GM21737 (cell line): ENCODE results near the gene GSDME.

ENCODE experiments used
- ATAC-seq: cut with Tn5 transposase; IDR thresholded peaks from one replicate; pipeline ENCODE4 v1.9.1; 2021; ENCODE audit warnings: mild to moderate bottlenecking, moderate library complexity; ENCODE audit not compliant: unreplicated experiment

Gene GSDME

DNA sequence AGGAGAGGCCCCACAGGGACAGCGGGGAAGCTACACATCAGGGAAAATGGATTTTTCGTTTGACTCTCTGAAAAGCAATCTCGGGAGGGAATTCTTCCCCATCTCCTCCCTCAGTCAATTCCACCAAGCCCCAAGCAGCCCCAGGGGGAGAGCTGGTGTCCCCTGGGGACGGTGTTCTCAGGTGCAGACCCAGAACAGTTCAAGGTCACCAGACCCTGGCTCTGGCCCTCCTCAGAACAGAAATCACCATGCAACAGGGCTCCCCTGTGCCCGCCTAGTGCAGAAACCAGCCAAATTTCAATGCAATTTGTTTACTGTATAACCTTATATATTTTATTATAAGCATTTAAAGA lies 34.1 kb downstream of the GSDME start:
- no peak for ATAC-seq

DNA sequence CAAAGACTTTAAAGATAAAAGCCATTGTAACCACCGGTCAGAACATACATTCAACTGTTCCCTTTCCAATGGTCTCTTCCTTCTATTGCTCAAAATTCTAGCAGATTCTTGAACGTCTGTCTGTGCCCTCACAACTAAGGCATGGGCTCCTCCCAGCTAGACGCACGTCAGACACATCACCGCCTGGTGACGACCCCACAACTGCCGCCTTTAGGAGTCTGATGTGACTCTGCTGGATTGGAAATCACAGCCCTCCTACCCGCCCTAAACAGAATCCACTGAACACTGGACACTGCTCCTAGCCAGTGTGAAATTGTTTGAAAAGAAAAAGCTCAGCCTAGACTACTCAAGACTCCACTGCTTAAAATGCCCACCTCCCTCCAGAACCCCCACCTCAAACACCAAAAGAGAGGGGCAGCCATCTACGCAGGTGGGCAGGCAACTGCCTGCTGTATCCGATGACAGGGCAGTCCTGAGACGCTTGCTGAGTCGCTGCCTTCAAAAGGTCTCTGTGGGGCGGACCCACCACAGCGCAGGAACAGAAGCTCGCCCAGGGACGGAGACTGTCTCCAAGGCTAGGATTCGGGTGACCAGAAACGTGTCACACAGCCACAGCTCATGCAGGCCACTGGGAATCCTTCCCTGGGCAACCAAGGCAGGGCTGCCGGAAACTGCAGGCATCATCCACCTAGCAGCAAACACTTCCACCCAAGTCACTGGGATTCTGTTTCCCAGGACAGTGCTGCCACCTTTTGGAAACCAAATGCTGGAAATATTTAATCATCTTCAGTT lies 34.7 kb downstream of the GSDME start:
- ATAC-seq = no peak

DNA sequence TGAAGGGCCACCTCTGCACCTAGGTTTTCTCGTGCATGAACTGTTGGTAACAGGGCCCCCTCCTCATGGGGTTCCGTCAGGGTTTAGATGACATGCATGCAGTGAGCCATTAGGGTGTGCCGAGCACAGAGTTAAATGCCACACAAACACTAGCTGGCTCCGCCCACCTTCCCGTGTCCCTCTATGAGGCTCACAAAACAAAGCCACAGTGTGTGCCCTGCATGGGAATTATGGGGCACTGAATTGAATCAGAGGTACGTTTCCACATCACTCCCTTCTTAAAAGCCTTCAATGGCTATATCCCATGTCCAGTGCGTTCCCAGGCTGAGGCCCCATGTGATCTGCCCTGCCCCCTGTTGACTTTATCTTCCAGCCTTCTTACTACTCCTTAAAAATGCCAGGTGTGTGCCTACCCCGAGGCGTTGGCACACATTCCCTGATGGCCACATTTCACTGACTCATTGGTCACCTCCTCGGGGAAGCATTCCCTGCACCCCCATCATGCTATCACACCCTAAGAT lies 35.7 kb downstream of the GSDME start:
- ATAC-seq = no peak

DNA sequence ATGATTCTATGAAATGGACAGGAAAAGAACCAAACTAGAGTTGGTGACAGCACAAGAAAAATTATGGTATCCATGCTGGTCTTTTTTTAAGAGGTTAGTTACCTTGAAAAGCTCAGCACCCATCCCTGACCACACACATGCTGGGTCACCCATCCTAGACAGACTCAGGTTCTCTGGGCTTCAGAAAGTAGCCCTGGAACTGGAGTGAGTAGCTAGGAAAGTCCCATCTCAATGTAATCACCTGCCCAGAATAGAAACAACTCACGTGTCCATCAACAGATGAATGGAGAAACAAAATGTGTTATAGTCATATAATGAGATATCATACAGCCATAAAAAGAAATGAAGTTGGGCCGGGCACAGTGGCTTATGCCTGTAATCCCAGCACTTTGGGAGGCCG lies 37.0 kb downstream of the GSDME start:
- no peak for ATAC-seq

DNA sequence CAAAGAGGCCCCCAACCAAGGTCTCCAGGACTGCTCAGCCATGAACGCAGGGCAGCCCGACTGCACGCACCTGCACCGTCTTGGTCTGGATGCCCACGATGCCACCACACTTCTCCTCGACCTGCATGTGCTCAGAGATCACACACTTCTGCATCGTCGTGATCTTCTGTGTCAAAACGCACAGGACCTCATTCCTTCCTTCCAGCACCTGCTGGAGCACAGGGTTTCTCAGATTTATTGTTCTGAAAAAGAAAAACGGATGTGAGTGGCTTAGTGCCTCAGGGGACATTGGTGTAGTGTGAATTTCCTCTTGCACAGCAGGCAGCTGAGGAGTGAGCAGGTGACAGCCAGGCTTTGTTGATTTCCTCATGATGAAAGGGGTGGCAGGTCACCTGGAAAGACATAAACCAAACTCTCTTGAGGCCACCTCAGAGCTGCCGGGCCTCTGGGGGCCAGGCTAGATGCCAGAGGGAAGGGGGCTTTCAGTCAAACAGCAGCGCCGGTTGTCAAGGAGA lies 38.2 kb downstream of the GSDME start:
- ATAC-seq = peak; percentile 51

DNA sequence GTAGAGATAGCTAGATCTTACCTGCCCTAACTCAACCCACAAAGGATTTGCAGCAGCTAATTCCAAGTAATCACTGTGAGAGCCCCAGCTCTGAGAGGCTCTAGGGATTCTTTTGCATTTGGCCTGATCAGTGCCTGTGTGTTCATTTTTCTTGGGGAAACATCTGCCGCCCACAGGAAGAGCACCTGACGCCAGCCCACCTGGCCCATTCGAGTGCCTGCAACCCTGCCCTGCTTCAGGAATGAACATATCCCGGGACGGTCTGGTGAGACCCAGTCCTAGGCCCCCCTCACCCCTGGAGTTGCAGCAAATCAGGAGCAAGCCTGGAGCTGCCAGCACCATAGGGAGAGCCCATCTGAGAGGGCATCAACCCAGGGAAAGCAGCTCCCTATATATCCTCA lies 38.8 kb downstream of the GSDME start:
- peak; percentile 1 for ATAC-seq

DNA sequence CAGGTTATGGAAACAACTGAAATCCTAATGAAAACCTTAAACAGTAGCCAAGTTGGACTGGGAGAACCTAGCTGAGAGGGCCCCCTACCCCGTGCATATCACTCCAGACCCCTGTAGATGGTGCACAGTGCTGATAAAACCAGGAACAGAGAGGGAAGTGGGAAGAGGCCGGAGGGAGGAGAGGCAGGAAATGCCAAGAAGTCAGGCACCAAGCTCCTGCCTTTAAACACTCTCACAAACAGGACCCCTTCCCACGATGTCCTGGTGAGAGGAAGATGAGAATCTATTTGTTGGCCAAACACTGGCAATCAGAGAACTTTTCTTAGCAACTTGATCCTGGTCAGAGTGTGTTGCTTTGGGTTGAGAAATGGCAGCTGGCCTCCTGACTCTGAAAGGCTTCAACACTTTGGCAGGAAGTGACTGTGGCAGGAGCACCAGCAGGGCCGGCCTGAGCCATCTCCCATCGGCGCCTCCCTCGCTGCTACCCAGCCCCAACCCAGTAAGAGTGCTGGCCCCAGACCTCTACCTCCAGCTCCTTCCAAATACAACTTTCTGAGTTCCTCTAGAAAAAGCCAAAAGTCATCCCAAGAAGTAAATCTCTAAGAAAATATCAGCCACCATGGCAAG lies 39.5 kb downstream of the GSDME start:
- no peak for ATAC-seq

DNA sequence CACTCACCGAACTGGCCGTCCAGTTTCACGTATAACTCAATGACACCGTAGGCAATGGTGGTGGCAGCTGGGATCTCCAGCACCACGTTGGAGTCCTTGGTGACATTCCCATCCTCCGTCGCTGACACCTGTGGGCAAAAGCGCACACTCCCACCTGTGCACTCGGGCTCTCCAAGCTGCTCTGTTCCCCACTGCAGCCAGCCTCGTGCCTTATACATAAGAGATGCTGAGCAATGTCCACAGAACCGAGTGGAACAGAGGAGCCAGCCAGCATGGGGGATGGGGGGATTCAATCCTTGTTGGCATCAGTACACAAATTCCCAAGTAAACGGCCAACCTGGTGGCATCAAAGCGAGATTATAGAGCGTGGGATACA lies 40.0 kb downstream of the GSDME start:
- ATAC-seq = no peak

DNA sequence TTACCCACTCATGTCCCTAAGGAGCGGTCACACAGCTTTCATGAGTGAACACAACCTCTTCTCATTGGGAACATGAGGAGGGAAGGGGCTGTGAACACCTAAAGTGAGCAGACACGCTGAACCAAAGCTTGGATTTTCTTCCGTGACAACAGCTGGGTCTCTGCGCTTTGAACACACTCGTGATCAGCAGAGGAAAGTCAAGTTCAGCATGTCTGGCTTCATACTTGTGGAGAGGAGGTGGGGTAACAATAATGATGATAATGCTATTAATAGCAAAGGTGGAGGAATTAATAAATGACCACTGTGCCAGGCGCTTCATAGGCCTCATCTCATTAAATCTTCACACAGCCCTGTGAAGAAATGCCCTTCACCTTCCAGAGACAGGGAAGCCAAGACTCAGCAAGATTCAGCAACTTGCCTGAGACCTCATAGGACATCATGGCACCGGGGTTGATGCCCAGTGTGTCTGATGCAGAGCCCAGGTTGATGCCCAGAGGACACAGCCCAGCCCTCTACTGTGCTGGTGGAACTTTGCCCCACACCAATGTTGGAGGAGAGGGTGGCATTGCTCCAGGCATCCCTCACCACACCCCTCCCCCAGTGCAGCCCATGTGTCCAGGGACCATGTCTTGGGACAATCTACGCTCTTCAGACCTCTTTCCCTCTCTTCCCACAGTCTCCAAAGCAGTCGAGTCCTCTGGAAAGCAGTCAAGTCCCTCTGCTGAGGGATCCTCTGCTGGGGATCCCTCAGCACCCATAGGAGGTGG lies 40.6 kb downstream of the GSDME start:
- no peak for ATAC-seq

DNA sequence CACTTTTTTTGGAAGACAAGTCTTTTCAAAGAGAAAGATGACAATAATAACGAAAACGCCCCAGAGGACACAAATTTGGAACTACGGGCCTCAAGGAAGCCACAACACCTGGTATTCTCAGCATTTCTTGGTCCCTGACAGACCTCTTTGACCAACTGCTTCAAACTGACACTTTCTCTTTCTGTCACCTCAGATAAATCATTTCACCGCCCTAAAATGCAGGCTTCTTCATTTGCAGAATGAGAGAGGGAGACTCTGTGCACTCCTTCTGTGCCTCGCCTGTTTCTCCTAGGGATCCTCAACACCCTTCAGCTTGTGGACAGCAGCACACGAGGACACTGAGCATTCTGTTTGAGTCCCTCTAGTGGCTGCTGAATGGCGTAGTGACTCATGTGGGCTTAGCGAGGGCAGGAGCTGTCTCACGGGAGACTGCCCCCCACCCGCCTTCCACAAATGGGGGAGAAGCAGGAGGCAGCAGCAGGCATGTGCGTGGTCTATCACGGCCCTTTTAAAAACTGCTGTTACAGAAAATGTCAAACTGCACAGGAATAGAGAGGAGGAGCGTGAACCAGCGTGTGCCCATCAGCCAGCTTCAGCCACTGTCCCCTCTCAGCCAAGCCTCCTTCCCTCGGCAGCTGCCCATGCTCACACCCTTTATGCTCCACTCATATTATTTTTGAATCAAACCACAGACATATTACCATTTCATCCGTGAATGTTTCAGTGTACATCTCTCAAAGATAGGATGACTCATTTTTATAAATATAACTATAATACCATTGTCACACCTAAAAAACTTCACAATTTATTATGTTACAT lies 41.4 kb downstream of the GSDME start:
- ATAC-seq = peak; percentile 33

DNA sequence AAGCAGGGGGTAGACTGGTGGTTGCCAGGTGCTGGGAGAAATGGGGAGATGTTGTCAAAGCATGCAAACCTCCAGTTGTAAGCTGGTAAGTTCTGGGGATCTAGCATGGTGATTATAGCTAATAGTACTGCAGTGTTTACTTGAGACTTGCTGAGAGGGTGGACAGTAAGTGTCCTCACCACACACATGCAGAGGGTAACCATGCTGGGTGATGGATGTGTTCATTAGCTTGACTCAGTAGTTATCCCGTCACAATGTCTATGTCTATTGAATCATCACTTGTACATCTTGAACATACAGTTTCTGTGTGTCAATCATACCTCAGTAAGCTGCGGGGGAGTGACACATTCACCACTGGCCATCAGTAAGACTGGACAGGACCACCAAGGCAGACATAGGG lies 42.1 kb downstream of the GSDME start:
- no peak for ATAC-seq

DNA sequence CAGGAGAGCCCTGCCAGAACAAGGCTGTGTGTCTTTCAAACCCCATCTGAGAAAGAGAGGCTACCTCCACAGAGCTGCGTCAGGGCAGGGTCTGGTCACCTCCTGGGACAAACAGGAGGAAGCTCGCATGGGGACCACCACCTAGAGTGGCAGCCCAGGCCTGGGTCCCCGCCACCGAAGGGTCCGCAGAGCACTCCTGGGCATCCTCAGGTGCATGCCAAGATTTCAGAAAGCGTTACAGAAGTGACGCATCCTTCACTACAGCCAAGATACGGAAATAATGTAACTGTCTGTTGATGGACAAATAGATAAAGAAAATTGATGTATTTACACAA lies 42.6 kb downstream of the GSDME start:
- no peak for ATAC-seq

DNA sequence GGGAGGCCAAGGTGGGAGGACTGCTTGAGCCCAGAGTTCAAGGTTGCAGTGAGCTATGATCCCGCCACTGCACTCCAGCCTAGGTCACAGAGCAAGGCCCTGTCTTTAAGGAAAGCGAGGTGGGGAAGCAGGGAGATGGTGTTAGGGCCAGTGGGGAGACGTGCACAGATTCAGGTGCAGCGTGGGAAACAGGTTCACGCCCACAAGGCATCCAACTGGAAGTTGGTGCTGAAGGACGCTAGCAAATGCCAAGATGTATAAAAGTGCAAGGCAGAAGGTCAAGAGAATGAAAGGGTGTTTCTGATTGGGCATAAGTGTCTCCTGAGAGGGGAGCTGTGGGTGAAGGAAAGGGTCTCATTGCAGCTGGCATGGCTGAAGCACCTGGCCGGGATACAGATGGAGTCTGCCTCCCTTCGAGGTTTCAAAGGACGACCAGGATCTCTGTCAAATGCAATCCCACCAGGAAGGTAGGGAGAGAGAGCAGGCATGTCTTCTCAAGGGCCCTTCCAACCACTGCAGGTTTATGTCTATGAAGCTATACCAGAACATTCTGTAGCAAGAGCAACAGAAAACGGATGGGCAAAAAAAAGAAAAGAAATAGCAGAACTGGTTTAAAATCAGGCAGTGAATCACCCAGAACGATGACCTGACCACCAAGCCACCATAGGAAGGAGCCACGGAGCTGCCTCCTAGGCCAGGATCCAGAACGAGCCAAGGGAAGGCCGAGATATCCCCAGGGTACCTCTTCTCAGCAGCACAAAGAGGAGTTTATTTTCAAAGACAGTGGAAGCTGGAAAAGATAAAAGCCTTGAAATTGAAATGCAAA lies 43.2 kb downstream of the GSDME start:
- ATAC-seq = no peak

DNA sequence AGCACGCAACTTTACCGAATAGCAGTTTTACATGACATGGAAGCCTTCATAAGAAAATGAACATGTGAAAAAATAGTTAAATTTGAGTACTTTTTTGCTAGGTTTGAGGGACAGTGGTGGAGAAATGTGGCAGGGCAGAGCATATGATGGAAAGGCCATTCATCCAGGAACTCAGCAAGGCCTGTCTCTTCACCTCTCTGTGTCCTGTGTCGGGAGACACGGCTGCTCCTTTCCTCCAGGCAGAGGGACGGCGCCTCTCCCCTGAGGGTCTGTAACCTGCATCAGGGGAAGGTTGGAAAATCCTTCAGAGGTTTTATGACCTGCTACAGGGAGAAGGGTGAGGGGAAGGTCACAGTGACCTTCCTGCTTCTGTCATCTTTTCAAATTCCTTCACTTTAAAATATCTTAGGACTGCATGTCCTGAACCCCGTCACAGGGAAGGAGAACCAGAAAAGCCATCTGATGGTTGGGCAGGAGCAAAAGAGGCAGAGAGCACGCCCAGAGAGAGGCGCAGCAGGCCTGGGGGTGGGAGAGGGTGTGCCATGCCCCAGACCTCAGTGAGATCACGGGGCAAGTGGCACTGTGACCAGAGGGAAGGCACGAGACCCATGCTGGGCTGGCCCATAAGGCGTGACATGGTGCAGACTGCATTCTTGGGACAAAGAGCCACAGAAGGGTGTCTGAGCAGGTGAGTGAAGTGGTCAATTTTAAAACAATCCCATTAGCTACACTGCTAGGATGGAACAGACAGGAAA lies 44.0 kb downstream of the GSDME start:
- no peak for ATAC-seq

DNA sequence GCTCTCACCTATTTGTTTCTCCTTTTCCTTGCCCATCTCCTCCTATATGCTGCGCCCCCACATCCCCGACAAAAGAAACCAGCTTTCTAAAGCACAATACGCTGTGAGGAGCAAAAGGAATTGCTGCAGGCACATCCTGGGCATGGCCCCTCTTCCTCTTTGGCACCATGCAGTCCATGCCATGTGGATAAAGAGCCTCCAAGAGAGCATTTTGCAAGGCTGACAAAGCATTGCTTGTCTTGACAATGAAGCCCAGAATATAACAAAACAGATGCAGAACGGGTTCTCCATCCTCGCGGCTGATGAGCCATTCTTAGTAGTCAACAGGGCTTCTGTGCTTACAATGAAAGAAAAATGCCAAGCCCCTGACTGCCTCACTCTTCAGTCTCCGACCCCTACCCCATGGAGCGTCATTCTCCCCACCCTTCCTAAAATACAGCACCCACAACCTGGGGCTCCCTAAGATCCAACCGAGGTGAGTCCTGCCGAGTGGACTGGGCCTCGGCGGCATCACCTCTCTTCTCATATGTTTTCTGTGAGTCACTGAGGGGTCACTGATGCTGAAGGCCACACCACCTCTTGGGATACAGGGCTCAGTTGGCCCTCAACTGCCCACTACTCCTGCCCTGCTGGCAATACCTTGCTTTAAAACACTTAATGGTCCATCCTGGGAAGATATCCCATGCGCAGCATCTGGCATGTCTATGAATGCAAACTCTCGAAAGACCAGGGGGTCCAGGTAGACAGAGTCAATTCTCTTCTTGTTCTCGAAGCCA lies 47.5 kb downstream of the GSDME start:
- ATAC-seq = no peak

DNA sequence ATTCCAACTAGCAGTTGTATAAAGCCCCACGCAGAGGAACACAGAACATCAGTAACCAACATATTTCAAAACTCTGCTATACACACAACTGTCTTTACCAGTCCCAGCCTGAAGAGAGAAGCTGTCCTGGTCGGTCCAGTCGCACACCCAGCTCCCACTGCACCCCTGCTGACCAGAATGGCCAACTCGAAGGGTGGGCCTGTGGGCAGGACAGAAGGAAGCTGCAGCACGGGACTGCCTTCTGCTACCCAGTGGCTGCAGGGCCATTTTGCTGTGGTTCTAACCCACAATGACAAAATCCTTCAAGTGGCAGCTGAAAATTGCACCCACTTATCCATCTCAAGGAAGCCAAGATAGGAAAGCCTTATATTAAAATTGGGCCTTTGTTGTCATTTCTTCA lies 48.2 kb downstream of the GSDME start:
- ATAC-seq = no peak

DNA sequence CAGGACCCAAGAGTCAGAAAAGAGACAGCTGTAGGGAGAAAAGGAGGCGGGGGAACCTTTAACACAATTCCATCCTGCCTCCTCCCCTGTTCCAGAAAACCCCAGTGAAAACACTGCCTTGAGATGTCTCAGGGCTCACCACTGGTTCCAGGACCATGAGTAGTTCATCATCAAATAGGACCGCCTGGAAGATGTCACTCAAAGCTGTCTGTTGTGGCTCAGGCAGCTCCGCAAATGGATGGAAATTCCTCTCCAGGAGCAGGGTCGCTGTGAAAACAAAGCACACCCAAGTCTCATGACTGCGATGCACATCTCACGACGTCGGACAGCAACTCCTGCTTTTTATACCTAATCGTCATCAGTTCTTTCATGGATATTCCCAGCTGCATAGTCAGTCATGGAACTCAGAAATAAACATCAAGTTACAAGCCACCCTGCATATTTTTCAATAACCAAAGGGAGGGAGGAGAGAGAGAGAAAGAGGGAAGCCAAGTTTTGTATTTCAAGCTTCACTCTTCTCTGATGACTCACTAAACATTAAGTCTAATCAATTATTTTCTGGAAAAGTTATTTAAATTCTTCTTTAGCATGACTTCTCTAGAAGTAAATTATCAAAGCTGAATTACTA lies 49.2 kb downstream of the GSDME start:
- ATAC-seq = no peak
